ENCODE data around the gene CSF3.
"Not testable (repeated sequence)": the region's sequence is repeated elsewhere in the genome, so short reads cannot be mapped to it uniquely, and the experiment has no call there.

Gene CSF3

GRCh38 chr17:39999067-39999466 lies 16.2 kb upstream of the CSF3 start:
- DNase-seq, result no peak

GRCh38 chr17:40000161-40000560 lies 15.1 kb upstream of the CSF3 start:
- DNase-seq, result no peak

- DNase-seq, result not testable (repeated sequence)
Observed at GRCh38 chr17:40001335-40001734, 13.9 kb upstream of the CSF3 start.

GRCh38 chr17:40004072-40004471 lies 11.2 kb upstream of the CSF3 start:
- DNase-seq, result no peak

- DNase-seq, result no peak
Observed at GRCh38 chr17:40004712-40005111, 10.5 kb upstream of the CSF3 start.

GRCh38 chr17:40005520-40005919 lies 9.7 kb upstream of the CSF3 start:
- DNase-seq, result no peak

GRCh38 chr17:40010946-40011500 lies 4.2 kb upstream of the CSF3 start:
- DNase-seq, result not testable (repeated sequence)

- not testable (repeated sequence) for DNase-seq
Observed at GRCh38 chr17:40012017-40012647, 3.1 kb upstream of the CSF3 start.

GRCh38 chr17:40014375-40014980 lies 762 bp upstream of the CSF3 start:
- DNase-seq, result no peak

- DNase-seq, result no peak
Observed at GRCh38 chr17:40015998-40016985, 1.1 kb downstream of the CSF3 start.

GRCh38 chr17:40017422-40018080 lies 2.3 kb downstream of the CSF3 start:
- DNase-seq, result no peak

GRCh38 chr17:40018211-40019121 lies 3.2 kb downstream of the CSF3 start:
- no peak for DNase-seq

- DNase-seq, result no peak
Observed at GRCh38 chr17:40019140-40019991, 4.1 kb downstream of the CSF3 start.

GRCh38 chr17:40020146-40020545 lies 4.9 kb downstream of the CSF3 start:
- DNase-seq, result no peak

GRCh38 chr17:40021451-40021971 lies 6.3 kb downstream of the CSF3 start:
- DNase-seq, result no peak

- DNase-seq, result no peak
Observed at GRCh38 chr17:40022497-40022896, 7.3 kb downstream of the CSF3 start.

- DNase-seq, result no peak
Observed at GRCh38 chr17:40022961-40023541, 7.8 kb downstream of the CSF3 start.

GRCh38 chr17:40023590-40024292 lies 8.5 kb downstream of the CSF3 start:
- no peak for DNase-seq

GRCh38 chr17:40024901-40025300 lies 9.7 kb downstream of the CSF3 start:
- no peak for DNase-seq

Data from NCI-H526 treated with DMSO at 0.1 percent for 48 hours (cell line).